NCI-H345 (cell line): ENCODE data around the gene ZGRF1.
"Not testable (repeated sequence)": the region's sequence is repeated elsewhere in the genome, so short reads cannot be mapped to it uniquely, and the experiment has no call there.

Source experiments
- DNase-seq: peaks from one replicate; lab custom pipeline; 2025; lab: John Stamatoyannopoulos, UW

The ZGRF1 gene

GRCh38 chr4:112516471-112517066 is 120.1 kb downstream of the ZGRF1 start:
- peak; percentile 15 for DNase-seq

- DNase-seq = no peak
Observed at GRCh38 chr4:112516066-112516470, 120.6 kb downstream of the ZGRF1 start, which contains the start of gene NEUROG2. Gene NEUROG2, minus strand, starts transcription at chr4:112516180. Its CDS starts 705 bp downstream, at chr4:112515475.

GRCh38 chr4:112515198-112516065 is 121.3 kb downstream of the ZGRF1 start:
- DNase-seq = peak; percentile 41

- peak; percentile 19 for DNase-seq
Observed at GRCh38 chr4:112514647-112515197, 122.0 kb downstream of the ZGRF1 start.

DNA sequence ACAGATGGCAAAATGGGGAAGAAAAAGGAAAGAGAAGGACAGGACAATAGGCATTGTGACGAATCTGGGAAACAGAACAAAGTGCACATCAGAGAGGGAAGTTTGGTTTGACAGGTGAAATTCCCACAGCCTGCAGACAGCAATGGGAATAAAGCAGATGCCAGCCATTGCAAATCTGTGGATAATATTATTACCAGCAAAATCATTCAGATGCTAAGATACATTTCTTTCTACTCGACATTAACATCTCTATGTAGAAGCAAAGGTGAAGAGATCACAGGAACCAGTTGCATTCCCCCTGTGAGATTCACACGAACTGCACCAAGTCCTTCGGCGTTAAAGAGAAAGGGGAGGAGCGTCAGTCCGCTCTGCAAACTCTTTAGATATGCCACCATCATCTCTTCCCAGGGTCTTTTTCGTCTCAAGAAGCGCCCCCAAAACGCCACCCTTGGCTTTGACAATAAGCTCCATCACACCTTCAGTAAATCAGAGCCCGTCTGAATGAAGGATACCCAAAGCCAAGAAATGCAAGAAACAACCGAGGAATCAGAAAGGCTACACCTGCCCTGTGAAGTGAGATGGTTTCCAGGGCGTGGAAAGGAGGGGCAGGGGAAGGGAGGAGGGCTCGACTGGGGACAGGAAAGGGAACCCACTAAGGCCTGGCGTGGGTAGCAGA is 122.6 kb downstream of the ZGRF1 start:
- DNase-seq = no peak

DNA sequence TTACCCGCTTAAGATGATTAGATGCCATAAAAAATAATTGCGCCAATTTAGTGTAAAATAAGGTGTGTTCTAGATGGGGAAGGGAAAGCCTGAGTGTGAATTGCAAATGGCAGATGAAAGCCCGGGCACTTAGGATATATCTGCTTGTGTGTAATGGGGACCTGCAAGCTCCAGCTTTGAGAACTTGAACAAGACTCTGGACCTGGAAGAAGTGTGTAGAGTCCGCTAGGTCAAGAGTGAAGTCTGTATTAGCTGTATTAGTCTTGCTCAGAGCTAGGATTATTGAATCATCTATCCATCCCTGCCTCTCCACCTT is 124.9 kb downstream of the ZGRF1 start:
- DNase-seq = no peak

DNA sequence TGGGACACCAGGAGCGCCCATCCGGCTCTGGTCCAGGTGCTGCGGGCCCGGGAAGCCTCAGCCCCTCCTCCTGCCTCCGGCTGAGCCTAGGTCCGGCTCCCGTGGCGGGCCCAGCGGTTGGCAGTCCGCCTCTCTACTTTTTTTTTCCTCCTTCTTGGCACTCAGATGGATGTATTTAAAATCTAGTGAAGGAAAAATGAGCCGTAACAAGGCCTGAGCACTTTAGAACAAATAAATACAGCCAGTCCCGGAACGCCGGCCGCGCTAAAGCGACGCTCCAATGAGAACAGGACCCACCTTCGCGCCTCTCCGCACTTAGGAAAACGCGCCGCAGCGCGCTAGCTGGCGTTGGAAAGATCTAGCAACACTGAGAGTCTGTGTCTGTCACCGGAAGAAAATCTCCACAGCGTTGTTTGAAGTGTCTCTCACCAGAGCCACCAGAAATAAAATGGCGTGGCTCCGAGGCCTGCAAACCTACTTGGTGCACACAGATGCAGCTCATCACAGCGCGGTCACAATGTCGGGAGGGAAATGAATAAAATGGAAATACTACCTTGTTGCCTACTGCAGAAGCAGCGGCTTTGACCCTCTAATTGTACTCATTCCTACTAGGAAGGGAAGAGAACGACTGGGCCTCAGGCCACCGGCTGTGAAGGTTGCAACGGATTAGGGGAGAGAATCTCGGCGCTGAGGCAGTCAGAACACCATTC is 125.5 kb downstream of the ZGRF1 start:
- DNase-seq = no peak

GRCh38 chr4:112510291-112511092 is 126.2 kb downstream of the ZGRF1 start:
- DNase-seq = no peak

GRCh38 chr4:112509243-112510141 is 127.2 kb downstream of the ZGRF1 start:
- DNase-seq = peak; percentile 20

GRCh38 chr4:112508356-112508755 is 128.4 kb downstream of the ZGRF1 start:
- peak; percentile 13 for DNase-seq

GRCh38 chr4:112504807-112505206 is 131.9 kb downstream of the ZGRF1 start:
- no peak for DNase-seq

GRCh38 chr4:112502871-112503270 is 133.8 kb downstream of the ZGRF1 start:
- no peak for DNase-seq

- no peak for DNase-seq
Observed at GRCh38 chr4:112492321-112492720, 144.4 kb downstream of the ZGRF1 start.

DNA sequence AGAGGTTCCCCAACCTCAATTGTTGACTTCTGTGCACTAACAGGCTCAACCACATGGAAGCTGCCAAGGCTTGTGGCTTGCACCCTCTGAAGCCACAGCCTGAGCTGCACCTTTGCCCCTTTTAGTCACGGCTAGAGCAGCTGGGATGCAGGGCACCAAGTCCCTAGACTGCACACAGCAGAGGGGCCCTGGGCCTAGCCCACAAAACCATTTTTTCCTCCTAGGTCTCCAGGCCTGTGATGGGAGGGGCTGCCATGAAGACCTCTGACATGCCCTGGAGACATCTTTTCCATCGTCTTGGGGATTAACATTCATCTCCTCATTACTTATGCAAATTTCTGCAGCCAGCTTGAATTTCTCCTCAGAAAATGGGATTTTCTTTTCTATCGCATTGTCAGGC is 145.9 kb downstream of the ZGRF1 start:
- DNase-seq = not testable (repeated sequence)
